ENCODE measurements around the gene MYO7A. TPM values are rescaled to one million over a fixed set of nuclear protein-coding genes. Genes with fewer than 3 reads are reported as not detected.

The MYO7A gene
- total RNA-seq, 2 donors from 2014 or later: 3.1 to 102 TPM

- no peaks in the 10 kb centered on the region for H3K9me3 ChIP-seq
- no peak overlapping the region for H3K27ac ChIP-seq
- 90% methylated on average over 11 of the region's 11 CpGs for whole genome bisulfite sequencing
- H3K36me3 ChIP-seq: no peaks in the 10 kb centered on the region
- H3K4me1 ChIP-seq (replicated peaks): no peaks in the 10 kb centered on the region
- no peak for DNase-seq (ENCODE audit: low spot score)
- no peak overlapping the region for H3K4me3 ChIP-seq
- no peaks in the 10 kb centered on the region for H3K27me3 ChIP-seq (replicated peaks; ENCODE audit: insufficient read depth)
- TF ChIP-seq POLR2AphosphoS5 (IDR thresholded peaks at IDR 0.05) (no peak), CTCF (IDR thresholded peaks at IDR 0.05) (no peak), POLR2A (IDR thresholded peaks at IDR 0.05) (no peak)
- intact Hi-C loops (cut with DNase I): no loop called here
Measured at GRCh38 chr11:77151804-77152509, 23.9 kb downstream of the MYO7A start.

- Histone ChIP-seq H3K27me3 (replicated peaks; ENCODE audit: insufficient read depth) (no peaks in the 10 kb centered on the region), H3K4me3 (no peak overlapping the region), H3K4me1 (replicated peaks) (no peaks in the 10 kb centered on the region), H3K9me3 (no peaks in the 10 kb centered on the region), H3K27ac (no peak overlapping the region), H3K36me3 (no peaks in the 10 kb centered on the region)
- intact Hi-C loops (cut with DNase I): no loop called here
- 85% methylated on average over 6 of the region's 6 CpGs for WGBS
- TF ChIP-seq POLR2A (IDR thresholded peaks at IDR 0.05): no peak
- TF ChIP-seq POLR2AphosphoS5 (IDR thresholded peaks at IDR 0.05): no peak
- no peak for TF ChIP-seq CTCF (IDR thresholded peaks at IDR 0.05)
- no peak for DNase-seq (ENCODE audit: low spot score)
Measured at GRCh38 chr11:77152846-77153245, 24.8 kb downstream of the MYO7A start.

GRCh38 chr11:77153276-77154185 is 25.5 kb downstream of the MYO7A start:
- DNase-seq (ENCODE audit: low spot score): no peak
- Histone ChIP-seq H3K27ac (no peak overlapping the region), H3K4me3 (no peak overlapping the region), H3K27me3 (replicated peaks; ENCODE audit: insufficient read depth) (no peaks in the 10 kb centered on the region), H3K36me3 (no peaks in the 10 kb centered on the region), H3K9me3 (no peaks in the 10 kb centered on the region), H3K4me1 (replicated peaks) (no peaks in the 10 kb centered on the region)
- intact Hi-C loops (cut with DNase I): no loop called here
- TF ChIP-seq POLR2A (IDR thresholded peaks at IDR 0.05) (no peak), CTCF (IDR thresholded peaks at IDR 0.05) (no peak), POLR2AphosphoS5 (IDR thresholded peaks at IDR 0.05) (no peak)
- 89% methylated on average over 20 of the region's 20 CpGs for WGBS

GRCh38 chr11:77154381-77155081 is 26.5 kb downstream of the MYO7A start:
- Histone ChIP-seq H3K9me3 (no peaks in the 10 kb centered on the region), H3K36me3 (no peaks in the 10 kb centered on the region), H3K4me3 (no peak overlapping the region), H3K27ac (no peak overlapping the region), H3K4me1 (replicated peaks) (no peaks in the 10 kb centered on the region), H3K27me3 (replicated peaks; ENCODE audit: insufficient read depth) (no peaks in the 10 kb centered on the region)
- no peak for DNase-seq (ENCODE audit: low spot score)
- 56% methylated on average over 10 of the region's 10 CpGs for WGBS
- no peak for TF ChIP-seq CTCF (IDR thresholded peaks at IDR 0.05)
- no peak for TF ChIP-seq POLR2AphosphoS5 (IDR thresholded peaks at IDR 0.05)
- no peak for TF ChIP-seq POLR2A (IDR thresholded peaks at IDR 0.05)
- intact Hi-C loops (cut with DNase I): no loop called here
